Neural progenitor cell (in vitro differentiated cells): Measurements from ENCODE around the gene TMEM131L.

Experiments
- EZH2 ChIP-seq: fragments of 200-600 bp; sonication (generic); IDR thresholded peaks from 2 replicates; pipeline ENCODE4 v1.6.1; 2017; ENCODE audit warnings: antibody characterized with exemption, mild to moderate bottlenecking, moderate library complexity
- TF ChIP-seq, protein P1 (sequence below): fragments of 200-600 bp; sonication (generic); IDR thresholded peaks from 2 replicates; pipeline ENCODE4 v1.5.1; 2017; ENCODE audit warnings: antibody characterized with exemption, mild to moderate bottlenecking

GRCh38 chr4:153684182-153684970 is 218.2 kb downstream of the TMEM131L start, which contains the start of gene TLR2:
- TF ChIP-seq, protein P1, sequence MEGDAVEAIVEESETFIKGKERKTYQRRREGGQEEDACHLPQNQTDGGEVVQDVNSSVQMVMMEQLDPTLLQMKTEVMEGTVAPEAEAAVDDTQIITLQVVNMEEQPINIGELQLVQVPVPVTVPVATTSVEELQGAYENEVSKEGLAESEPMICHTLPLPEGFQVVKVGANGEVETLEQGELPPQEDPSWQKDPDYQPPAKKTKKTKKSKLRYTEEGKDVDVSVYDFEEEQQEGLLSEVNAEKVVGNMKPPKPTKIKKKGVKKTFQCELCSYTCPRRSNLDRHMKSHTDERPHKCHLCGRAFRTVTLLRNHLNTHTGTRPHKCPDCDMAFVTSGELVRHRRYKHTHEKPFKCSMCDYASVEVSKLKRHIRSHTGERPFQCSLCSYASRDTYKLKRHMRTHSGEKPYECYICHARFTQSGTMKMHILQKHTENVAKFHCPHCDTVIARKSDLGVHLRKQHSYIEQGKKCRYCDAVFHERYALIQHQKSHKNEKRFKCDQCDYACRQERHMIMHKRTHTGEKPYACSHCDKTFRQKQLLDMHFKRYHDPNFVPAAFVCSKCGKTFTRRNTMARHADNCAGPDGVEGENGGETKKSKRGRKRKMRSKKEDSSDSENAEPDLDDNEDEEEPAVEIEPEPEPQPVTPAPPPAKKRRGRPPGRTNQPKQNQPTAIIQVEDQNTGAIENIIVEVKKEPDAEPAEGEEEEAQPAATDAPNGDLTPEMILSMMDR = no peak
- TF ChIP-seq EZH2 = peak; percentile 90
